ENCODE data around the gene MAP2. TPM values are rescaled to one million over a fixed set of nuclear protein-coding genes. Genes with fewer than 3 reads are reported as not detected.

Gene MAP2
- total RNA-seq, 4 donors from 2014 or later: 2.0 to 6.4 (median 2.7) TPM

GRCh38 chr2:209451209-209451834 lies 27.5 kb downstream of the MAP2 start:
- no peak overlapping the region for H3K4me3 ChIP-seq
- no peaks in the 10 kb centered on the region for H3K4me1 ChIP-seq
- H3K27me3 ChIP-seq: no peaks in the 10 kb centered on the region
- no peak for TF ChIP-seq POLR2A (IDR thresholded peaks at IDR 0.05)
- H3K27ac ChIP-seq: no peak overlapping the region
- no peaks in the 10 kb centered on the region for H3K36me3 ChIP-seq
- no peak for DNase-seq
- H3K9me3 ChIP-seq: no peaks in the 10 kb centered on the region
- in situ Hi-C loops (cut with MboI; ENCODE audit: low pct_ligation_motif_present in 1 of 4, low pct_unique_long_range_greater_than_20kb in 1 of 4, low sequenced_read_pairs in 3 of 4): no loop called here
- WGBS, 2 donors (ENCODE audit: low coverage in 1 of 2): 70 to 89% methylated on average over 3 of the region's 3 CpGs
- intact Hi-C loops (cut with DNase I; ENCODE audit: low total_unique reads): no loop called here

GRCh38 chr2:209456489-209456888 lies 32.6 kb downstream of the MAP2 start:
- in situ Hi-C loops (cut with MboI; ENCODE audit: low pct_ligation_motif_present in 1 of 4, low pct_unique_long_range_greater_than_20kb in 1 of 4, low sequenced_read_pairs in 3 of 4): no loop called here
- H3K36me3 ChIP-seq: no peaks in the 10 kb centered on the region
- no peak overlapping the region for H3K4me3 ChIP-seq
- H3K4me1 ChIP-seq: no peaks in the 10 kb centered on the region
- H3K9me3 ChIP-seq: no peaks in the 10 kb centered on the region
- no peaks in the 10 kb centered on the region for H3K27me3 ChIP-seq
- TF ChIP-seq POLR2A (IDR thresholded peaks at IDR 0.05) (no peak), POLR2AphosphoS5 (IDR thresholded peaks at IDR 0.05) (no peak), EP300 (IDR thresholded peaks at IDR 0.05; ENCODE audit: low read depth) (no peak), CTCF (IDR thresholded peaks at IDR 0.05) (no peak)
- no peak for DNase-seq
- no peak overlapping the region for H3K27ac ChIP-seq
- intact Hi-C loops (cut with DNase I; ENCODE audit: low total_unique reads): no loop called here

- no peak for DNase-seq
- no peak for TF ChIP-seq POLR2A (IDR thresholded peaks at IDR 0.05)
- no peak for TF ChIP-seq POLR2AphosphoS5 (IDR thresholded peaks at IDR 0.05)
- no peak for TF ChIP-seq EP300 (IDR thresholded peaks at IDR 0.05; ENCODE audit: low read depth)
- no peak for TF ChIP-seq CTCF (IDR thresholded peaks at IDR 0.05)
- Histone ChIP-seq H3K9me3 (no peaks in the 10 kb centered on the region), H3K4me1 (no peaks in the 10 kb centered on the region), H3K27ac (no peak overlapping the region), H3K36me3 (no peaks in the 10 kb centered on the region), H3K4me3 (no peak overlapping the region), H3K27me3 (no peaks in the 10 kb centered on the region)
- in situ Hi-C loops (cut with MboI; ENCODE audit: low pct_ligation_motif_present in 1 of 4, low pct_unique_long_range_greater_than_20kb in 1 of 4, low sequenced_read_pairs in 3 of 4) (no loop called here), intact Hi-C loops (cut with DNase I; ENCODE audit: low total_unique reads) (no loop called here)
- WGBS, 2 donors (ENCODE audit: low coverage in 1 of 2): 72 to 81% methylated on average over 3 of the region's 3 CpGs
These were observed 34.4 kb downstream of the MAP2 start for GRCh38 chr2:209458008-209458979.

GRCh38 chr2:209459359-209459758 lies 35.5 kb downstream of the MAP2 start:
- DNase-seq: no peak
- in situ Hi-C loops (cut with MboI; ENCODE audit: low pct_ligation_motif_present in 1 of 4, low pct_unique_long_range_greater_than_20kb in 1 of 4, low sequenced_read_pairs in 3 of 4) (no loop called here), intact Hi-C loops (cut with DNase I; ENCODE audit: low total_unique reads) (no loop called here)
- Histone ChIP-seq H3K4me3 (no peak overlapping the region), H3K36me3 (no peaks in the 10 kb centered on the region), H3K9me3 (no peaks in the 10 kb centered on the region), H3K4me1 (no peaks in the 10 kb centered on the region), H3K27ac (no peak overlapping the region), H3K27me3 (no peaks in the 10 kb centered on the region)
- WGBS, 2 donors (ENCODE audit: low coverage in 1 of 2): 81 to 84% methylated on average over 2 of the region's 2 CpGs
- TF ChIP-seq POLR2A (IDR thresholded peaks at IDR 0.05) (no peak), POLR2AphosphoS5 (IDR thresholded peaks at IDR 0.05) (no peak), EP300 (IDR thresholded peaks at IDR 0.05; ENCODE audit: low read depth) (no peak), CTCF (IDR thresholded peaks at IDR 0.05) (no peak)

All from transverse colon (tissue), 4 donors.